GM12874 (cell line): ENCODE data around the gene UBASH3A.

Experiments used
- TF ChIP-seq, protein P1 (sequence below): IDR thresholded peaks from 2 replicates; pipeline ENCODE4 v1.5.1; 2011; ENCODE audit warnings: low read depth, mild to moderate bottlenecking, control low read depth, low read length, moderate library complexity; ENCODE audit not compliant: insufficient read depth

UBASH3A gene

DNA sequence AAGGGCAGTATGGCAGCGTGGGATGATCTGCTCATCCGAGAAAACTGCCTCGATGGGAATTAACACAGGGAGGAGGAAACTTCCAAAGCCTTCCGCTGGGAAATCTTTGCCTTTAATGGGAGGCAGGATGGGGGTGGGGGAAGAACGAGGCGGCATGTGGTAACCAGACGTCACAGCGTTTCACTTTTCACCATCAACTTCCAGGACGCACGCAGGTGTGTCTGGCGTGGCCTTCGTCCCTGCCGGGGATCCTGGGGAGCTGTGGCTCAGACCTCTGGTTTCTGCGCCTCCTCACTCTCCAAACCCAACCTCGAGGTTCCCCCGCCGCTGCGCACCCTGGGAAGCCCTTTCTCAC lies 92.0 kb downstream of the UBASH3A start:
- TF ChIP-seq, protein P1, sequence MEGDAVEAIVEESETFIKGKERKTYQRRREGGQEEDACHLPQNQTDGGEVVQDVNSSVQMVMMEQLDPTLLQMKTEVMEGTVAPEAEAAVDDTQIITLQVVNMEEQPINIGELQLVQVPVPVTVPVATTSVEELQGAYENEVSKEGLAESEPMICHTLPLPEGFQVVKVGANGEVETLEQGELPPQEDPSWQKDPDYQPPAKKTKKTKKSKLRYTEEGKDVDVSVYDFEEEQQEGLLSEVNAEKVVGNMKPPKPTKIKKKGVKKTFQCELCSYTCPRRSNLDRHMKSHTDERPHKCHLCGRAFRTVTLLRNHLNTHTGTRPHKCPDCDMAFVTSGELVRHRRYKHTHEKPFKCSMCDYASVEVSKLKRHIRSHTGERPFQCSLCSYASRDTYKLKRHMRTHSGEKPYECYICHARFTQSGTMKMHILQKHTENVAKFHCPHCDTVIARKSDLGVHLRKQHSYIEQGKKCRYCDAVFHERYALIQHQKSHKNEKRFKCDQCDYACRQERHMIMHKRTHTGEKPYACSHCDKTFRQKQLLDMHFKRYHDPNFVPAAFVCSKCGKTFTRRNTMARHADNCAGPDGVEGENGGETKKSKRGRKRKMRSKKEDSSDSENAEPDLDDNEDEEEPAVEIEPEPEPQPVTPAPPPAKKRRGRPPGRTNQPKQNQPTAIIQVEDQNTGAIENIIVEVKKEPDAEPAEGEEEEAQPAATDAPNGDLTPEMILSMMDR = no peak

DNA sequence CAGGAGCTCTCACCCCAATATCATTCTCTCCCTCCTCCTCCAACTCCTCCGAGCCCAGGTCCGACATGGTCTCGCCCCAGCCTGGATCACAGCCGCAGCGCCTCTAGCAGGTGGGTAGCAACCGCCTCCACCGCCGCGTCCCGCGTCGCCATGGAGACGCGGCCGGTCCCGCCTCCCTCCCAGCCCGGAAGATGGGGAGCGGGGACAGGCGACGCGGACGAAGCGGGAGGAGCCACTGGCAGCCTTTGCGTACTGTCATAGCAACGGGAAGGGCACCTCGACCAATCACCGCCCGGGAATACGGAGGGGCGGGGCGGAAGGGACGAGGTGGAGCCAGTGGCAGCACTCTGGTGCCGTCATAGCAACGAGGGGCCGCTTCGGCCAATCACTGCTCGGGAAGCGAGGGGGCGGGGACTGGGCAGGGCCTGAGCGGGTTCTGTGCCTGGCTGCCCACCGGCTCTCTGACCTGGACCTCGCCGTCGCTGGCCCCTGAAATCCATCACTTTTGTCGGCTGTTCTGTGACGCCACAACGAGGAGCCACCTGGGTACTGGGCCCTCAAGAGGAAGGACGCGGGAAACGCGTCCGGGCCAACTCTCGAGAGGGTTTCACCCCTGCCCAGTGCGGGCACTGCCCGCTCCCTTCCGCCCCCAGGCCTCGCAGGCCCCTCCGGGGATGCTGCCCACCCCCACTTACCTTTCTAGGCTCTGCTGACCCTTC lies 92.6 kb downstream of the UBASH3A start, which contains the start of gene RSPH1:
RSPH1 (minus strand) TSS at position 105 of the 719 bp plus-strand sequence; CDS start at position 67, 38 bp downstream.
- TF ChIP-seq, protein P1 = no peak

DNA sequence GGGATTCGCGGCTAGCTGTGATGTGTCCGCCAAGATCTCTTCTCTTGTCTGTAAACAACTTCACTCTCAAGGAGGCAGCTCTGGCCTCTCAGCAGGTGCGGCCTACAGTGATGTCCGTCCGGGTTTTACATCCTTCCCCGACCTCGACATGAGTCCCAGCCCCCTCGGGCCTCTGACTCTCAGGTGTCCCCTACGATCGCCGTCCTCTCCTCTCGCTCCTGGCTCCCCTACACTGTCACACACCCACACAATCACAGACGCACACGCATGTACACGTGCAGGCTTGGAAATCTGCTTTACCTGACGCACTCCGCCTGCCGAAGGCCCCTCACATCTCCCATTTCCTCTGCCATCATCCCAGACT lies 93.1 kb downstream of the UBASH3A start:
- TF ChIP-seq, protein P1 = no peak
